Ovary (tissue), 9 donors: Measurements from ENCODE around the gene MEIOC. TPM values are rescaled to one million over a fixed set of nuclear protein-coding genes. Genes with fewer than 3 reads are reported as not detected.

Experiments used
- DNase-seq, 5 donors: peaks; one replicate each; pipeline ENCODE4 v3.0.0-alpha.2; 2019 to 2020
- H3K27ac ChIP-seq, 2 donors: fragments of 200-600 bp; one replicate each; pipeline versions ENCODE4 v1.5.1 to v1.8.0; 2019 to 2022
- H3K27me3 ChIP-seq: fragments of 200-600 bp; one replicate; pipeline ENCODE4 v1.8.0; 2022
- H3K36me3 ChIP-seq: fragments of 200-600 bp; sonication (generic); one replicate; pipeline ENCODE4 v1.5.1; 2019
- H3K4me1 ChIP-seq: one replicate; pipeline ENCODE4 v1.8.1; 2013; ENCODE audit warnings: mild to moderate bottlenecking, moderate library complexity; ENCODE audit not compliant: insufficient read depth
- H3K4me3 ChIP-seq: fragments of 200-600 bp; sonication (generic); one replicate; pipeline ENCODE4 v1.5.1; 2017
- H3K9me3 ChIP-seq, 2 donors: fragments of 200-600 bp in 1 of 2; sonication (generic) in 1 of 2; one replicate each; pipeline versions ENCODE4 v1.5.1 to v1.8.1; 2013 to 2019; ENCODE audit warnings: mild to moderate bottlenecking in 1 of 2, moderate library complexity in 1 of 2
- CTCF ChIP-seq, 3 donors: fragments of 450-650 bp in 2 of 3; fragments of 200-600 bp in 1 of 3; IDR thresholded peaks; one replicate each; pipeline versions ENCODE4 v1.5.1 to v1.8.0; 2016 to 2022; ENCODE audit warnings: antibody characterized with exemption in 3 of 3, mild to moderate bottlenecking in 1 of 3
- EP300 ChIP-seq: sonication (generic); formaldehyde crosslinking; IDR thresholded peaks from one replicate; pipeline ENCODE4 v1.6.1; 2017; ENCODE audit warnings: antibody characterized with exemption
- POLR2A ChIP-seq: fragments of 450-650 bp; IDR thresholded peaks from one replicate; pipeline ENCODE4 v1.6.1; 2017; ENCODE audit warnings: antibody characterized with exemption, mild to moderate bottlenecking, moderate library complexity
- WGBS, 3 donors: extraction: QIAGEN DNeasy Blood & Tissue Kit in 1 of 3; methylation state at CpG; one replicate each; pipeline versions ENCODE4 v1.1.5 to v1.1.7; 2013 to 2017; 5-methylcytosine and 5-hydroxymethylcytosine counted together
- intact Hi-C, 4 donors: fragments of 100-400 bp; cut with DNase I; formaldehyde crosslinking; loops; one replicate each; pipeline versions ENCODE4 v1.11.0 to v1.15.1; 2022 to 2023
- polyA plus RNA-seq, 2 donors: library from polyadenylated mRNA; stranded (reverse); fragments of 200-250 nt in 1 of 2; fragments of 350-450 nt in 1 of 2; fragmentation: Illumina TruSeq in 1 of 2; extraction: RNeasy Lipid Tissue Mini Kit (QIAGEN cat#74804) in 1 of 2; gene quantifications; one replicate each; pipeline ENCODE4 v1.2.3, GENCODE V29; 2013 to 2014
- small RNA-seq: library from RNA; depleted of rRNA; stranded (forward); fragments of <200 nt; gene quantifications from one replicate; pipeline ENCODE3, GENCODE V24; 2016
- total RNA-seq, 7 donors: library from RNA; depleted of rRNA in 2 of 7; stranded (reverse); fragments of >200 nt in 2 of 7; fragmentation: NEBNext Ultra II Directional in 3 of 7; extraction: Animal tissue kit (Norgen Biotek cat#: 25700) in 3 of 7; gene quantifications; one replicate each; pipeline versions ENCODE4 v1.1.0 to v1.2.4, GENCODE V29; 2016 to 2023
- donor health status: DM: no; HTN: no; CAD: no; lungs with moderate emphysema.
- donor health status: DM: no; HTN: no; CAD: no.
- donor health status: Bipolar disorder and iron deficiency.
- donor health status: DM: yes; HTN: yes; CAD: no.
- donor health status: DM: no; HTN: no; CAD: no.
- donor health status: DM: yes; HTN: yes; CAD: no.

MEIOC gene
- total and polyA plus RNA-seq, 9 donors, result 0.07 TPM; not detected in 8

- 17 to 23% (median 19%) methylated on average over 4 of the region's 4 CpGs for WGBS, 3 donors
- H3K27ac ChIP-seq, result peak overlapping the region; percentile 58 to 68
- intact Hi-C loops, result no loop called here
Measured at GRCh38 chr17:44707755-44708400, 51.6 kb downstream of the MEIOC start.

GRCh38 chr17:44708401-44709263, 52.4 kb downstream of the MEIOC start, which contains the start of gene DBF4B:
Gene DBF4B, plus strand, starts transcription at chr17:44708665. Its CDS starts 156 bp downstream, at chr17:44708821.
- Histone ChIP-seq H3K4me3 (peak within 1 kb of the TSS; percentile 62), H3K27me3 (no peaks in the 10 kb centered on the region), H3K9me3 (no peaks in the 10 kb centered on the region), H3K27ac (peak within 1 kb of the TSS; percentile 58 to 68), H3K36me3 (no peaks in the 10 kb centered on the region), H3K4me1 (peaks cover 4% of the 10 kb centered on the region)
- DNase-seq, result peak; percentile 76 to 85 (median 81)
- intact Hi-C loops, result no loop called here
- TF ChIP-seq CTCF (IDR thresholded peaks at IDR 0.05) (no peak), POLR2A (peak; percentile 9), EP300 (peak; percentile 20)
- WGBS, 3 donors, result 0 to 1% (median 0%) methylated on average over 52 of the region's 52 CpGs

More at GRCh38 chr17:44707755-44708400, 51.6 kb downstream of the MEIOC start:
- Histone ChIP-seq H3K4me1 (peaks cover 4% of the 10 kb centered on the region), H3K36me3 (no peaks in the 10 kb centered on the region), H3K27me3 (no peaks in the 10 kb centered on the region), H3K4me3 (peak overlapping the region; percentile 62), H3K9me3 (no peaks in the 10 kb centered on the region)
- DNase-seq, result no peak
- TF ChIP-seq CTCF (IDR thresholded peaks at IDR 0.05) (no peak), EP300 (no peak), POLR2A (no peak)

- no peak overlapping the region for H3K27ac ChIP-seq
- H3K4me1 ChIP-seq, result no peaks in the 10 kb centered on the region
- H3K9me3 ChIP-seq, result no peaks in the 10 kb centered on the region
- no peak for DNase-seq
- TF ChIP-seq POLR2A (no peak), EP300 (no peak), CTCF (IDR thresholded peaks at IDR 0.05) (no peak)
- no peaks in the 10 kb centered on the region for H3K27me3 ChIP-seq
- WGBS, 3 donors, result 97 to 100% (median 100%) methylated on average over 1 of the region's 1 CpG
- no peak overlapping the region for H3K4me3 ChIP-seq
- intact Hi-C loops, result no loop called here
- no peaks in the 10 kb centered on the region for H3K36me3 ChIP-seq
Measured at GRCh38 chr17:44719444-44719843, 63.2 kb downstream of the MEIOC start.

GRCh38 chr17:44722254-44722653, 66.0 kb downstream of the MEIOC start:
- Histone ChIP-seq H3K27me3 (no peaks in the 10 kb centered on the region), H3K4me1 (no peaks in the 10 kb centered on the region), H3K9me3 (no peaks in the 10 kb centered on the region), H3K36me3 (no peaks in the 10 kb centered on the region), H3K27ac (no peak overlapping the region), H3K4me3 (no peak overlapping the region)
- intact Hi-C loops, result no loop called here
- WGBS, 3 donors, result 81 to 92% (median 90%) methylated on average over 5 of the region's 5 CpGs
- TF ChIP-seq POLR2A (no peak), CTCF (IDR thresholded peaks at IDR 0.05) (no peak), EP300 (no peak)
- no peak for DNase-seq

Small RNA genes within 50 kb of the gene (small RNA-seq; reads per million reads assigned to genes)
- gene RN7SL819P (not detected), gene SMCO4P1 (not detected)

Other genes with a start within 250 kb of the MEIOC start
- 10 to 100 TPM; 27.6 to 57.3 (median 48.9) TPM for gene GPATCH8, start 153.1 kb upstream of the MEIOC start, total RNA-seq
- gene GPATCH8, start 153.1 kb upstream of the MEIOC start, polyA plus RNA-seq, result 10 to 100 TPM; 20.5 to 40.4 TPM
- gene FZD2, start 99.0 kb upstream of the MEIOC start, total RNA-seq, result 10 to 100 TPM in 3 of 7 donors, 1 to 10 TPM in 4; 1.6 to 12.5 (median 9.3) TPM
- 1 to 10 TPM in 1 of 2 donors, under 1 TPM in 1; 0.08 to 5.3 TPM for gene FZD2, start 99.0 kb upstream of the MEIOC start, polyA plus RNA-seq
- gene CCDC43, start 33.3 kb downstream of the MEIOC start, total RNA-seq, result 10 to 100 TPM in 6 of 7 donors, 1 to 10 TPM in 1; 9.8 to 15.1 (median 11.3) TPM
- 10 to 100 TPM in 1 of 2 donors, 1 to 10 TPM in 1; 8.4 to 14.9 TPM for gene CCDC43, start 33.3 kb downstream of the MEIOC start, polyA plus RNA-seq
- gene DBF4B, start 52.2 kb downstream of the MEIOC start, total RNA-seq, result 1 to 10 TPM; 3.1 to 9.7 (median 6.7) TPM
- gene DBF4B, start 52.2 kb downstream of the MEIOC start, polyA plus RNA-seq, result 1 to 10 TPM; 5.6 to 6.8 TPM
- 1 to 10 TPM in 4 of 7 donors, under 1 TPM in 3; 0.12 to 2.3 (median 1.5) TPM for gene ADAM11, start 102.5 kb downstream of the MEIOC start, total RNA-seq
- 1 to 10 TPM in 1 of 2 donors, under 1 TPM in 1; 0.17 to 1.1 TPM for gene ADAM11, start 102.5 kb downstream of the MEIOC start, polyA plus RNA-seq
- gene GJC1, start 173.8 kb downstream of the MEIOC start, total RNA-seq, result 1 to 10 TPM; 1.3 to 6.4 (median 4.3) TPM
- gene GJC1, start 173.8 kb downstream of the MEIOC start, polyA plus RNA-seq, result 10 to 100 TPM in 1 of 2 donors, 1 to 10 TPM in 1; 3.8 to 18.4 TPM
- gene HIGD1B, start 191.4 kb downstream of the MEIOC start, total RNA-seq, result 1 to 10 TPM; 1.1 to 5.6 (median 2.0) TPM
- 1 to 10 TPM; 6.3 to 6.8 TPM for gene HIGD1B, start 191.4 kb downstream of the MEIOC start, polyA plus RNA-seq
- gene EFTUD2, start 243.0 kb downstream of the MEIOC start, total RNA-seq, result 10 to 100 TPM; 28.4 to 78.7 (median 62.5) TPM
- gene EFTUD2, start 243.0 kb downstream of the MEIOC start, polyA plus RNA-seq, result 100 to 1,000 TPM in 1 of 2 donors, 10 to 100 TPM in 1; 22.2 to 111 TPM